ENCODE data around the gene MAPKBP1.

The MAPKBP1 gene

GRCh38 chr15:41857316-41857715 lies 83.0 kb downstream of the MAPKBP1 start:
- Histone ChIP-seq H3K4me3 (no peak overlapping the region), H3K27ac (no peak overlapping the region), H3K9me3 (no peaks in the 10 kb centered on the region), H3K4me1 (peaks cover 58% of the 10 kb centered on the region), H3K27me3 (no peaks in the 10 kb centered on the region), H3K9ac (no peak overlapping the region), H3K36me3 (no peaks in the 10 kb centered on the region), H4K20me1 (no peaks in the 10 kb centered on the region), H3K4me2 (no peak overlapping the region)
- no peak for TF ChIP-seq Cebpa-rat (IDR thresholded peaks at IDR 0.05)

GRCh38 chr15:41858756-41859155 lies 84.5 kb downstream of the MAPKBP1 start:
- Histone ChIP-seq H3K4me1 (peaks cover 73% of the 10 kb centered on the region), H3K36me3 (no peaks in the 10 kb centered on the region), H4K20me1 (no peaks in the 10 kb centered on the region), H3K9ac (no peak overlapping the region), H3K27ac (no peak overlapping the region), H3K4me3 (no peak overlapping the region), H3K4me2 (no peak overlapping the region), H3K9me3 (no peaks in the 10 kb centered on the region), H3K27me3 (no peaks in the 10 kb centered on the region)
- no peak for TF ChIP-seq Cebpa-rat (IDR thresholded peaks at IDR 0.05)

- no peaks in the 10 kb centered on the region for H3K27me3 ChIP-seq
- peaks cover 65% of the 10 kb centered on the region for H3K4me1 ChIP-seq
- TF ChIP-seq Cebpa-rat (IDR thresholded peaks at IDR 0.05), result no peak
- H3K9ac ChIP-seq, result no peak overlapping the region
- H3K36me3 ChIP-seq, result no peaks in the 10 kb centered on the region
- H3K4me2 ChIP-seq, result peak overlapping the region; percentile 76
- peak overlapping the region; percentile 48 for H3K27ac ChIP-seq
- no peak overlapping the region for H3K4me3 ChIP-seq
- no peaks in the 10 kb centered on the region for H4K20me1 ChIP-seq
- no peaks in the 10 kb centered on the region for H3K9me3 ChIP-seq
Measured at GRCh38 chr15:41860049-41860828, 86.0 kb downstream of the MAPKBP1 start.

DNA sequence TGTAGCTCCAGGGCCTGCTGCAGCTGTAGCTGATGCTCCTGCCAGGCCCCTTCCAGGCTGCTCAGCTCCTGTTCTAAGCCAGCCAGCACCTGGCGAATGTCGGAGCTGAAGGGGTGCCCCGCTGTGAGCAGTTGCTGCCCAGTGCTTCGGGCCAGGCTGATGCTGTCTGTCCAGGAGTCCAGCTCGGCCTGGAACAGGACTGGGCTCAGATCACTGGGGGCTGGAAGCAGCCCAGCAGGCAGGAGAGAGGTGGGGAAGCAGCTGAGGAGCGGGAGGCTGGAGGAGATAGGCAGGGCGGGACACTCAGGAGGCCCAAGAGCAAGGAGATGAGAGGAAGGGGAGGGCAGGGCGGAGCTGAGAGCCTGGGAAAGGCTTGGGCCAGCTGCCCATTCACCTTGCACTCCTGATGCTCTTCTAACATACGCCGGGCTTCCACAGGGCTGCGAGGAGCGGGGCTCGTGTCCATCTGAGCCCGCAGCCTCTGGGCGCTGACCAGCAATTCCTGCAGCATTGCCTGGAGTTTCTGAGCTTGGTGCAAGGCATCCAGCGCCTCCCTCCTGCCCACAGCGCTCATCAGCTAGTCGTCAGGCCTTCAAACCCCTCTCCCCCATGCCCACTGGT lies 87.6 kb downstream of the MAPKBP1 start:
- Histone ChIP-seq H3K4me2 (peak overlapping the region; percentile 76), H3K36me3 (no peaks in the 10 kb centered on the region), H3K4me3 (no peak overlapping the region), H4K20me1 (no peaks in the 10 kb centered on the region), H3K27me3 (no peaks in the 10 kb centered on the region), H3K4me1 (peaks cover 66% of the 10 kb centered on the region), H3K27ac (peak overlapping the region; percentile 15; the same call in 1 of the 2 replicates), H3K9me3 (no peaks in the 10 kb centered on the region), H3K9ac (0 out of 2 replicates have a peak overlapping the region, but pooled peaks have one; percentile 11)
- no peak for TF ChIP-seq Cebpa-rat (IDR thresholded peaks at IDR 0.05)

GRCh38 chr15:41862515-41863116 lies 88.3 kb downstream of the MAPKBP1 start:
- H3K4me1 ChIP-seq, result peaks cover 74% of the 10 kb centered on the region

GRCh38 chr15:41865490-41866055 lies 91.3 kb downstream of the MAPKBP1 start:
- Histone ChIP-seq H4K20me1 (no peaks in the 10 kb centered on the region), H3K4me3 (no peak overlapping the region), H3K9me3 (no peaks in the 10 kb centered on the region), H3K36me3 (no peaks in the 10 kb centered on the region), H3K9ac (no peak overlapping the region), H3K27ac (peak overlapping the region; percentile 4), H3K4me1 (peaks cover 62% of the 10 kb centered on the region), H3K4me2 (peak overlapping the region; percentile 41), H3K27me3 (no peaks in the 10 kb centered on the region)
- no peak for TF ChIP-seq Cebpa-rat (IDR thresholded peaks at IDR 0.05)

More at GRCh38 chr15:41862515-41863116, 88.3 kb downstream of the MAPKBP1 start:
- TF ChIP-seq Cebpa-rat (IDR thresholded peaks at IDR 0.05), result no peak
- H3K36me3 ChIP-seq, result no peaks in the 10 kb centered on the region
- H4K20me1 ChIP-seq, result no peaks in the 10 kb centered on the region
- peak overlapping the region; percentile 15 for H3K27ac ChIP-seq
- H3K9ac ChIP-seq, result peak overlapping the region; percentile 11; the same call in 1 of the 2 replicates
- H3K9me3 ChIP-seq, result no peaks in the 10 kb centered on the region
- H3K4me2 ChIP-seq, result peak overlapping the region; percentile 76
- H3K4me3 ChIP-seq, result no peak overlapping the region
- H3K27me3 ChIP-seq, result no peaks in the 10 kb centered on the region

- no peak overlapping the region for H3K9ac ChIP-seq
- H3K9me3 ChIP-seq, result no peaks in the 10 kb centered on the region
- H3K4me2 ChIP-seq, result peak overlapping the region; percentile 41
- TF ChIP-seq Cebpa-rat (IDR thresholded peaks at IDR 0.05), result no peak
- no peaks in the 10 kb centered on the region for H3K36me3 ChIP-seq
- H3K27me3 ChIP-seq, result no peaks in the 10 kb centered on the region
- H4K20me1 ChIP-seq, result no peaks in the 10 kb centered on the region
- H3K4me3 ChIP-seq, result no peak overlapping the region
- H3K27ac ChIP-seq, result peak overlapping the region; percentile 4
- peaks cover 62% of the 10 kb centered on the region for H3K4me1 ChIP-seq
Measured at GRCh38 chr15:41866263-41866703, 92.0 kb downstream of the MAPKBP1 start.

- no peak overlapping the region for H3K9ac ChIP-seq
- no peaks in the 10 kb centered on the region for H3K9me3 ChIP-seq
- no peak for TF ChIP-seq Cebpa-rat (IDR thresholded peaks at IDR 0.05)
- H3K4me1 ChIP-seq, result peaks cover 56% of the 10 kb centered on the region
- peak overlapping the region; percentile 41 for H3K4me2 ChIP-seq
- no peaks in the 10 kb centered on the region for H4K20me1 ChIP-seq
- H3K36me3 ChIP-seq, result no peaks in the 10 kb centered on the region
- H3K27me3 ChIP-seq, result no peaks in the 10 kb centered on the region
- no peak overlapping the region for H3K4me3 ChIP-seq
- H3K27ac ChIP-seq, result no peak overlapping the region; the same call in 1 of the 2 replicates
Measured at GRCh38 chr15:41866872-41867579, 92.7 kb downstream of the MAPKBP1 start.

DNA sequence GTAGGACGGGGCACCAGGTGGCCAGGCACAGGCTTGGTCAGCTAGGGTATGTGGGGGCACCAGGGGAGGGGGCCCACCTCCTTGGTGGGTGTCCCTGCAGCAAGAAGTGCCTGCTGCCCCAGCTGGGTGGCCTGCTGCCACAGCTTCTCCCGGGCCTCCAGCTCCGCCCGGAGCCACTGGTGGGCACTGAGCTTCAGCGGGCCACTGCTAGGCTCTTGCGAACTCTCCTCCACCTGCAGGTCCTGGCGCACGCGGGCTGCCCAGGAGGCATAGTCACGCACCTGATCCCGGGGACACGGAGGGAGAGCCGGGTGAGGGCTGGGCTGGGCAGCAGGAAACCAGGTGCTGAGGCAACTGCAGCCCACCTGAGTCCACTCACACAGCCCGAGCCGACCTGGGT lies 94.0 kb downstream of the MAPKBP1 start:
- no peak for TF ChIP-seq Cebpa-rat (IDR thresholded peaks at IDR 0.05)
- Histone ChIP-seq H3K4me1 (peaks cover 43% of the 10 kb centered on the region), H4K20me1 (no peaks in the 10 kb centered on the region), H3K27ac (no peak overlapping the region), H3K9ac (no peak overlapping the region), H3K27me3 (no peaks in the 10 kb centered on the region), H3K36me3 (no peaks in the 10 kb centered on the region), H3K4me2 (no peak overlapping the region), H3K4me3 (no peak overlapping the region), H3K9me3 (no peaks in the 10 kb centered on the region)

Measured in BLaER1 (cell line).